HL-60/S4 (cell line): Measurements from ENCODE around the gene HABP2.

Source experiments
- in situ Hi-C: fragments of 300-500 bp; cut with MboI; formaldehyde crosslinking; loops from 2 replicates; pipeline ENCODE4 v1.14.3; 2022; ENCODE audit warnings: low sequenced_read_pairs

The HABP2 gene

DNA sequence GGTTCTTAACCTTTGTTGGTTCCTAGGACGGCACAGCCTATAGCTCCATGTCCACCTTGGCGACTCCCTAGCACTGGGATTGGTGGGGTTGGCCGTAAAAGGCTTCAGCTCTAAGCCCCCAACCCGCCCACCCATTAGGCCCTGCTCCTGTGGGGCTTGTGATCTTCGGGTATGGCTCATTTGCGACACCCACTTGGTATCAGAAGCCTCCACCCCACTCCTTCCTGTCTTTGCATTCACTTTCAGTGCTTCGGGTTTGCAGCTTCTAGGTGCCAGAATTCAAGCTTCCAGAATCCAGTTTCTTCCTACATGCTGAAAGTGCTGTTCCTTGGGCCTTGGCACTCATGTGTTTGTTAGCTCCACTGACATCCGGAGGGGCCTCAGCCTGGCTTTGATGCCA lies 39.5 kb downstream of the HABP2 start:
- in situ Hi-C loops: no loop called here

DNA sequence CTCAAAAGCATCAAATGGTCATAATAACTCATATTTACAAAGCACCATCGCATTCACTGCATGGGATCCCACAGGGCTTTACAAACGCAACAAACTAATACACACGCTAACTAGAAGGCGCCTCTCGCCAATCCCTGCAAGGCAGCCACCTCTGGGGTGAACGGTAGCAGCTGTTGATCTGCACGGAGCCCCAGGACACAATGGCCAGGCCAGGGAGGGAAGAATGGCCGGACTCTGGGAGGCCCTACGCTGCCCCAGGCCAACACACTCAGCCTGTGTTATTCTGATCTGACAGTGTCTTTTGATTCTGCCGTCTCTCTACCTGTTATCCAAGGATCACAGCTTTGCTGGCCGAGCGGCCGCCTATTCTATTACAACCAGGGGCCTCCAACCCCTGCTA lies 41.8 kb downstream of the HABP2 start:
- in situ Hi-C loops: no loop called here

DNA sequence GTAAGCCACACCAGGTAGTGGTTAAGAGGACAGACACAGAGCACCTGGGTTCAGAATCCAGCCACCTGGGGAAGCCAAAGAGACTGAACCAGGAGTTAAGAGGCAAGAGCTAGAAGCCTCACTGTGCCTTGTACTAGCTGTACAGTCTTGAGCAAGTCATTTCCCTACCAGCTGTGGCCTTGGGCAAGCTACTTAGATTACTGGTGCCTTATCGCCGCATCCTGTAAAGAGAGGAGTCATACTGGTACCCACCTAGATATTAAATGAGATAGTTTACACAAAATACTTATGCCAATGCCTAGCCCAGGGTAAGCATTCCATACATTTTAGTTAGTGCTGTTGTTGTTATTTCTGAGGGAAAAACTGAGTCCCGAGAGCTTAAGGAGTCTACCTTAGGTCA lies 47.7 kb downstream of the HABP2 start:
- in situ Hi-C loops: no loop called here

DNA sequence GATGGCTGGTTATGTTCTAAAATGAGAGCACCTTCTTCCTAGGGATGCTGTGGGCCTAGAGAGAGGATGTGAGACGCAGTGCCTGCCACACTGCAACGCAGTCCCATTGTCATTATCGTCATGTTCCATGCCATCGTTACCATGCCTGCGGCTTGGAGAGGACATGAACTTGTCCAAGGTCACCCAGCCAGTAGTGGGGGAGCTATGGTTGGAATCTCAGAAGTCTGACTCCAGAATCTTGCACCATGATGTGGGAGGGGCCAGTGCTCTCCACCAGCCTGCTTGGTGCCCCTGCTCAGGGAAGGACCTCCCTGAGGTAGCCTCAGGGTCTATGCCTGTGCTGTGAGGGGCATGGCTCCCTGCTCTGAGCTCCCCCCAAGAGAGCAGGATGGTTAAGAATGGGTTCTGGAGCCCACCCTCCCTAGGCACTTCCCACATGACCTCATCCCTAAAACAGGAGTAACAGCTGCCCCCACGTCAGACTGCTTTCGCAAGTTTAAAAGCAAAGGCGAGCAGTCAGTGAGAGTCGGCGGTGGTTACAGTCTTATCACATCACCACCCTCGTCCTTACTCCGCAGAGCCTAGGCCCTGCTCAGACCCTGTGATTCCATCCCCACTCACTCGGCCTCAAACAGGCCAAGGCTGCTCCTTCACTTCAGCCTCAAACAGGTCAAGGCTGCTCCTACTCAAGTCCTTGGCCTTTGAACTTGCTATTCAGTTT lies 50.4 kb downstream of the HABP2 start:
- in situ Hi-C loops: no loop called here

DNA sequence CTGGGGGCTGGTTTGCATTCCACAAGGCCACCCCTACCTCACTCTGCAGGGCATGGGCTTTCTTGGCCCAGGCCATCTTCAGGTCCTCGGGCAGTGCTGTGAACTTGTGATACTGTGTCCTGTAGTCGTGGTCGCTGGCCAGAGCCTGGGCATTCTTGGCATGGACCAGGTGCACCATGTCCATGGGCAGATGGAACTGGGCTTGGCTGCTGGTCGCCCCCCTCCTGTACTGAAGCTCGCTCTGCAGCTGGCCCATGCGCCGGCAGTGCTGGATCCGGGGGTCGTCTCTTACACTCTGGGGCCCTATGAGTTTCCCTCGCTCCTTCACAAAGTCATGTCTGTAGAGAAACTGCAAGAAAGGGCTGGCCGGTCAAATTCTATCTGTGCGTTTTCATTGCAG lies 51.7 kb downstream of the HABP2 start:
- in situ Hi-C loops: no loop called here

DNA sequence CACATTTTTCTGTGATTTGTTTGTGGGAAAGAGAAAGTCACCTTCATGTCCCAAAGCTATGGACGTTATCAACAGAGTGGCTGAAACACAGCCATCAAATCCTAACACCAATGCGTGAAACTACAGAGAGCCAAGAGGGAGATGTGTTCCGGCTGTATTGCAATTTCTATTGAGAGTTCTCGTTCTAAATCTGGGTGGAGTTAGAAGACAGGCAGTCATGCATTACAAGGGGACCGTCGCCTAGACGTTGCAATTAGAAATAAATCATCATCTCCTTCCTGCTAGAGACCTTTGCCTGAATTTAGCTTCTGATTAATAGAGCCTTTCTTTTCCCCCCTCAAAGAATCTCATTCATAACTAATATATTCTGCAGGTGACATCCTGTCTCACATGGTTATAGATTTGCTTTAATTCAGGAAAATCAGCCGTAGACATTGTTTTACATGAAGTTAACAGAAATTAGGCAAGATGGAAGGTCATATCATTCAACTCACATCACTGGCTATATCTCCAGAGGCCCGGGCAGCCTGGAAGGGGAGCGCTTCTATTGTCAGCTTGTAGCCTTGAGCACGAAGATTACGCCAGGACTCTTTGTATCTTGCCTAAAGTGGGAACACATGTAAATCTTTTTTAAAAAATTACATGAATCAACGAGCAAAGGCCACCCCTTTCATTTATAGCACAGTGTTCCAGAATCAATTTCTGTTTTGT lies 52.6 kb downstream of the HABP2 start:
- in situ Hi-C loops: no loop called here

DNA sequence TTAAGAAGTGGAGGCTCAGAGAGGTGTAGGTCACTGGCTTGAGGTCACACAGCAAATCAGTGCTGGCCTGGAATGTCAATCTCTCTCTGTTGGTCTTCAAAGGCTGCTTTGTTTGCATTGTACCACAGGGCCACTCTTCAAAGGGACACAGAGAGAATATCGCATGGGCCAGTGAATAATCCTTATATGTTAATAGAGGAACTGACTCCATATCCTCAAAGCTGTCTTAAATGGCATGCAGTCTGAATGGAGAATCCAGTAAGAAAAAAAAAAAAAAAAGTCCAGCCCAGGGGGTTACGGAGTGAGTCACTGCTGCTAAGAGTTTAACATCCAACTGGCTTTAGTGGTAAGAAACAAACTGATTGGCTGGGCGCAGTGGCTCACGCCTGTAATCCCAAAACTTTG lies 56.9 kb downstream of the HABP2 start:
- in situ Hi-C loops: no loop called here

DNA sequence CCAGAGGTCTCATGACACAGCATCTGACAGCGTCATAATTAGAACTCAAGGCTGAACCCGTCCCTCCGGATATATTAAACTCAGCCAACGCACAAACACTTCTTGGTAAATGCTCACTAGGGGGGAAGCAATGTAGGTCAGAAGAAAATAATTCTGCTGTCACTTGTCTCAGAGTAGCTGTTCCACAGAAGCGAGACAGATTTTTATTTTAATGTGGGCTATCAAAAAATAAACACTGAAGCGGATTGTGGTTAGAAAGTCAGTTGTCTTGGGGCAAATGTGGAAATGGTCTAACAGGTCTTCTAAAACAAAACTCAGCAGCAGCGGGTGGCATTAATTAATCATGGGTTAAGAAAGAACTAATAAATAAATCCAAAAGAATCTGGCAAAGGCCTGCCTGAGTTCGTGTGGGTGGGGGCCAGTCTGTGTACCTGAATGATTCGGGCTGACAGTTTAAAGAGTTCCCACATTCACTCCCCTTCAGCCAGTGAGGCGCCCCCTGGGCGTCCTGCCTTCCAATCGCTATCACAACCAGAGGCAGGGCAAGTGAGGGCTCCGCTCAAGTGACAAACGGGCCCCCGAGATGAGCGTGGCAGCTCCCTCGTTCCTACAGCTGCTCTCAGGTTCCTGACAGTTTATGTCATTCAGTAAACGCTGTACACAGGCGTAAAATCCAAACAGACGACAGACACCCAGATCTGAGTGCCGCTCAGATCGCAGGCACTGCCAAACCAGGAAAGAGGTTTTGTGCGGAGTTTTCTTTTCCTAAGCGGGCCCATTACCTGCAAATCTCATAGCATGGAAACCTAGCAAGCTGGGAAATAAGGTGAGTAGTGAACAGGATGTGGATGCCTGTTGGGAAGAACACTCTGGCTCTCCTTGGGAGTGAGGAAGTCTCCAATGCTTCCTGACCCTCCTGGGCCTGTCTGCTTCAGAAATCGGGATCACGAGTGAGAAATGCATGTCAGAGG lies 58.1 kb downstream of the HABP2 start:
- in situ Hi-C loops: no loop called here

DNA sequence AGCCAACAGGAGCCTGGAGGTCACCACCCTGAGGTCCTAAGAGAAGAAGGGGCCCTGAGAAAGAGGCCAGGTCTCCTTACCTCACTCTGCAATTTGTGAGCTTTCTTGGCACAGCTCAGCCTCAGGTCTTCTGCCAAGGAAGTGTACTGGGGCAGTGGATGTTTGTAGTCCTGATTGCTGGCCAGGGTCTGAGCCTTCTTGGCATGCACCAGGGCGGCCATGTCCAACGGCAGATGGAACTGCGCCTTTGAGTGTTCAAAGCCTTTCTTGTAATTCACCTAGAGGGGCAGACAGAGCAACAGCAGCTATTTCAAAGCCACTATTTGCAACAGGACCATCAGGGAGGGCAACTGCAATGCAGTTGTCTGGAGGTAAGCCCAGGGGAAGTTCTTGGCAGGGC lies 59.3 kb downstream of the HABP2 start:
- in situ Hi-C loops: no loop called here

DNA sequence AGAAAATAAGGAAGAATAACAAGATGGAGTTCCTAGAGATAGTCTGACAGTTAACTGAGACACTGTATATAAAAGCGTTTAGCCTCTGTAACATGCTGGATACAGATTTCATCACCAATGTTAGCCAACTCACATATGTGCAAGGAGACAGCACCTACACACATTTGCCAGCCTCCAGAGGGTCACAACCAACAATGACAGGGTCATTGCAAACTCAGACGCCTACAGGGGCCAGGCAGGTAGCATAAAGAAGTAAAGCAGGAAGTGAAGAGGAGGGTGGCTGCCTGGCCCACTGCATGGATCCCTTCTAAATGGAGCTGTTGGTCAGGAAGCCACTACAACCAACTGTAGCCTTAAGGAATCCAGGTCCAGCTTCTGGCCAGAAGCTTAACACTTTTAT lies 60.6 kb downstream of the HABP2 start:
- in situ Hi-C loops: no loop called here

DNA sequence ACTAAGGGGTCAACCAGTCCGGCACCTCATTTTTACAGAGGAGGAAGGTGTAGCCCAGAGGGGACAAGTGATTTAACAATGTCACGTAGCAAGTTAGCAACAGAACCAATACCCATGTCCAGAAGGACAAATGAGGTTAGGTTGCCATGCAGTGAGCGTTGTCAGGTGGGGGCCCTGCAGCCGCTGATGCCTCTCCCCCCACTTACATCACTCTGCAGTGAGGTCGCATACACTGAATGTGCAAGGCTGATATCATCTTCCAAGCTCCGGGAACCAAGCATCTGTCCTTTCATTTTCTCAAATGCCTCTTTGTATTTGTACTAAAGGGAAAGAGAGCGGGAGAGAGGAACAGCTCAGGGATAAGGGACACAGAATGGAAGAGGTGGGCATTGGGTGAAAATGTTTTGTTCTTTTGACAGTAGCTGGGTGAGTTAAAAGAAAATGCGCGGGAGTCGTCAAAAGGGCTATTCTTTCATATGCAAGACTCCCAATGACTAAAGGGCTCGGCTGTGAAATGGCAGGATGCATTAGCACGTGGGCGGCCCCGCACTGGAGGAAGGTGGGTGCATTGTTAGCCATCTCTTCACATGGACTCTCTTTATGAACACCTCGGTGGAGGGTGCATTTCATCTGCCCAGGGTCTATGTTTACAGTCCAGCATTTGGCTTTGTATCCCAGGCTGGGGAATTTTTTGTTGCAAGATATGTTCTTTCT lies 61.3 kb downstream of the HABP2 start:
- in situ Hi-C loops: no loop called here

DNA sequence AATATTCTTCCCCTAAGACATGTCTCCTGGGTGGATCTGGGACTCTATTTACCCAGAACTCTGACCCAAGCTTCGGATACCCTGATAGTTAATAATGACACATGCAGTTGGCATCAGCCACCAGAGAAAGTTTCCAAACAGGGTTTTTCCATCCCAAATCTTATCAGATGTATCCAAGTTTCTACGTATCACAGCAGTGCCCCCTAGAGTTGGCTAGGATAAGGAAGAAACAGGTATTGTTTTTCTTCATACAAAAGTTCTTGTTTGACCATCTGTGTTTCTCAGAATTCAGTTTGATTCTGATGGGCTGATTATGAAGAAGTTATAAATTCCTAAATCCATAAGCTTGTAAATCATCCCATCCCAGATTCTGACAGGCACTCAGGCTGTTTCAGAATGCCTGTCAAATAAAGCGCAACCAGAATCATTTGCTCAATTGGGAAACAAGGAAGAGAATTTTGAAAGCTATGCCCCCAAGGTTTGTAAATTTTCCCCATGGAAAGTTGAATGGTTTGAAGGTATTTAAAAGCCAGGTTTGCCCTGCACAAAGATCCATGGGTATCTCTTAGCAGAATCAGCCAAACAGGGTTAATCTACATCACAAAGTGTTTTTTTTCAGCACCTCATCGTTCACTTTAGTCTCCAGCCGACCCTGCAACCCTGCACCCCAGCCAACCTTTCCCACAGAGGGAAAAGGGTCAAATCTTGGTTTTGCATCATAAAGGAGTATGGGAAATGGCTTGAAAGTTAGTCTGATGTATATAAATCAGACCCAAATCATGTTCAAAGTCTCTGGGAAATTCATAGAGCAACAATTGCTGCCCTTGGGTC lies 63.6 kb downstream of the HABP2 start:
- in situ Hi-C loops: no loop called here

DNA sequence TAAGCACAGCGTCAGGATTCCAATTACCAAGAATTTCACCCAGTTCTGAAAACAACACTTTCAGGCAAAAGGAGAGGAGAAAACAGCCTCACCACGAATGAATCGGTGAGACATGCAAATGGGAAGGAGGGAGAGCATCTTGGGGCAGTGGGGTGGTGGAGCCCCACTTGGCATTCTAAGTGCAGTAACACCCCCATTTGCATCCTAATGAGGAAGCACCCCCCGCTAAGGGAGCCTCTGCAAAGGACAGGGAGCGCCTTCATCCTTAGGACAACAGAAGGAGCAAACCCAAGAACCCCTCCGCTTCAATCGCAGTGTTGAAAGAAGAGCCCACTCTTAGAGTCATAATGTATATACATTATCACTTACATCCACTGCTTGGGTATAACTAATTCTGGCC lies 64.2 kb downstream of the HABP2 start:
- in situ Hi-C loops: no loop called here

DNA sequence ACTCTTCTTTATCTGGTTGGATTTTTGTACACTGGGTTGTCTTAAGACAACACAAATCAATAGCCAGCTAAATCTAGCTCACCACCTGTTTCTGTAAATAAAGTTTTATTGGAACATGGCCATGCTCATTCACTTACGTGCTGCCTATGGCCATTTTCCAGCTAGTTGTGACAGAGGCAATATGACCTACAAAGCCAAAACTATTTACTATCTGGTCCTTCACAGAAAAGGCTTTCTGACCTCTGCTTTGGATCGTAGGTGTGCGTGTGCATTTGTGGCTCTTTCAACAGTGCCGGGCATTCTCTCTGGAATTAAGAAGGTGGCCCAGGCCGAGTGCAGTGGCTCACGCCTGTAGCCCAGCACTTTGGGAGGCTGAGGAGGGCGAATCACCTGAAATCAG lies 65.5 kb downstream of the HABP2 start:
- in situ Hi-C loops: no loop called here

DNA sequence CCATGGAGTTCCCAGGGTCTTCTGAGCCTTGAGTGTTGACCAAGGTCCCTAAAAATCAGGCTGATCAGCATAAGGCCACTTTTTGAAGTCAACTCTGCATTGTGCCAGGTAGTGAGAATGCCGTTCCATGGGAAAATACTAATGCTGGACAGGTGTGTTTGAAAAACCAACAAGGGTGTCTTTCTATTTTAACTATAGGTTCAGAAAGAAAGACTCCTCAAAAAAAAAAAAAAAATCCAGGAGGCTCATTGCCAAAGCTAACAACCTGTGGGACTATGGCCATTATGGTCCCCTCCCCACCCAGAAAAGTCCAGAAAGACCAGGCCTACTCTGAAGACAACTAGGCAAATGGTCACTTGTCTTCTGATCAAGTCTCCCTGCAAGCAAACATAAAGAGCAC lies 66.5 kb downstream of the HABP2 start:
- in situ Hi-C loops: no loop called here

DNA sequence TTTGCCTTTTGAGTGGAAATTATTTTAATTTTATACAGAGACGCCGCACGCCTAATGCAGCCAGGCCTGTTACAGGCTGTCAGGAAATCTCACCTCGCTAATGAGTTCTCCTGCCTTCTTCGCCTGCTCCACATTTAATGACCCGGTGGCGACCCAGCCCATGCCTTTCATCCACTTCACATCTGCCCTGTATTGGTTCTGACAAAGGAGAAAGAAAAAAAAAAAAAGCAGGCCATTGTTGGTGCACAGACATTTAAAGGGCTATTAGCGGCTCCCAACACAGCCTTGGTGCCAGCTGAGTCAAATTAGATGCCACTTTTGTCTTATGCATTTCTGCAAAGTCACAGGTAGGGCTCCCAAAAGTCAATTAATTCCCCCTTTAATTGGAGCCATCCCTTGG lies 67.7 kb downstream of the HABP2 start:
- in situ Hi-C loops: no loop called here

DNA sequence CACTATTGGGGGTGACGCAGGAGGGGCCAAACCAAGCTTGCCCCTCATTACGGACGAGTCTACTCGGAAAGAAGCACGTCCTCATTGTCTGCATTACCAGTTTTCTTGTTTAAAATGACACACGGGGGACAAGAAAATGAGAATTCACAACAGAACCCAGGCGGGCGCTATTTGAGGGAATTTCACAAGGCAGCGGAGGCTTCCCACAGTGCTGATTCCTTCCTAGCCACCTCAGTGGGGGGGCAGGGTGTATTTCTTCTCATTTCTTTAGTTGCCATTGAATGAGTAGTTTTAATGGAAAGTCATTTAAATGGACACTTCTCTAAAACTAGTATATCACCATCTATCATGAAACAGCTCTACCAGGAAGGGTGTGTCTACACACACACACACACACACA lies 68.1 kb downstream of the HABP2 start:
- in situ Hi-C loops: no loop called here

DNA sequence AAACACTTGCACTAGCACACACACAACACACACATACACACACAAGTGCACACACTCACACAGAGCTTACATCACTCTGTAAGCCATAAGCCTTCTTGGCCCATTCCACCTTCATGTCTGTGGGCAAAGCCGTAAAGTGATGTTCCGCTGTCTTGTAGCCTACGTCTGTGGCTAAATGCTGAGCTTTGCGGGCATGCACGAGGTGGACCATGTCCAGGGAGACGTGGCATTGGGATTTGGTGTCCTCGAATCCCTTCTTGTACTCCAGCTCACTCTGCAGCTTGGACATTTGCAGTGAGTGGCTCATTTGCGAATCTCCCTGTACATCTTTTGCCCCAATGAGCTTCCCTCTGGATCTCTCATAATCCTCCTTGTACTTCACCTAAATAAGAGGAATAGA lies 68.9 kb downstream of the HABP2 start:
- in situ Hi-C loops: no loop called here

DNA sequence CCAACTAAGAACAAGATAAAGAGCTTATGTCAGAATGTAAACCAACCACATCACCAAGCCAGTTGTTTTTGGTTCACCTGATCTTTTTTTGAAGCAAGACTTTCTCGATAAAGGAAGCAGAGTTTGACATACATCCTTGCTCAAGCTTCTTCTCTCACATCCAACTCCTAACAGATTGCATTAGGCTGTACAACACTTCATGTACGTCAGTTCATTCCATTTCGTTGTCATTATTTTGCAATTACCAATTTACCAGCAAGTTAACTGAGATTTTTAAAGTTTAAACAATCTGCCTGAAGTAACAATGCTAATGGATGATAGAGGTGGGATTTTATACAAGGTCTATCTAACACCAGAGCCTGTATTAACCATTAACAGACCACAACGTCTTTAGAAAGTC lies 70.0 kb downstream of the HABP2 start:
- in situ Hi-C loops: no loop called here
